Stimulated activated CD4-positive, alpha-beta T cell treated with anti-CD3 and anti-CD28 coated beads, Interleukin-4, amount 100 ng/mL, for 1 hour (primary cell): Measurements from ENCODE around the gene OPN4.
"Not testable (repeated sequence)": the region's sequence is repeated elsewhere in the genome, so short reads cannot be mapped to it uniquely, and the experiment has no call there.

ENCODE experiments used
- DNase-seq: peaks from one replicate; pipeline ENCODE4 v3.0.0-alpha.2; 2020

Gene OPN4

DNA sequence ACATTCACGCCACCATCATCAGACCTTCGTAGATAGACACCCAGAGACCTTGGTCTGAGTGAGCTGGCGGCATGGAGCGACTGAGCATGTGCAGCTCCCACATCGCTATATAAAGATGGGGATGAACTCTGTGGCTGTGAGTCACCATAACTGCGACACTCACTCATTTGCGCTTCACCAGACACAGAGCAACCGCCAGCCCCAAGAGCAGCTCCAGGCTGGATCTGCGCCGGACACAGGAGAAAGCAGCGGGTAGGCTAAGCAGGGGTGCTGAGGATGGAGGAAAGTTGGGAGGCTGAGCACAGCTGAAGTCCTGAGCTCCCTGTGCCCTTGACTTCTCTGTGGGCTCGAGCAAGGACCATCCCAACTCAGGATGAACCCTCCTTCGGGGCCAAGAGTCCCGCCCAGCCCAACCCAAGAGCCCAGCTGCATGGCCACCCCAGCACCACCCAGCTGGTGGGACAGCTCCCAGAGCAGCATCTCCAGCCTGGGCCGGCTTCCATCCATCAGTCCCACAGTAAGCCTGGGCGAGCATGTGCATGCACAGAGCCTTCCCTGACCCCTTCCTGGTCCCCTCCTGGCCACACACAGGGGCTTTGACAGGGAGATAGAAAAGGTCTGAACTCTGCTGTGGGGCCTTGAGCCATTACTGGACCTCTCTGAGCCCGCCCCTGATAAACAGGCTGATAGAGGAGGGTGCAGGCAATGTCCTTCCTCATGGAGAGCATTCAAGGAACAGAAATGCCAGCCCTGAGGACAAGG lies at the start of gene OPN4:
Gene OPN4 (plus strand): TSS at position 137 of the 762 bp plus-strand sequence. CDS start 237 bp downstream, at position 374.
- no peak for DNase-seq

- no peak for DNase-seq
These were observed 46.7 kb upstream of the OPN4 start for GRCh38 chr10:86607674-86608073.

DNA sequence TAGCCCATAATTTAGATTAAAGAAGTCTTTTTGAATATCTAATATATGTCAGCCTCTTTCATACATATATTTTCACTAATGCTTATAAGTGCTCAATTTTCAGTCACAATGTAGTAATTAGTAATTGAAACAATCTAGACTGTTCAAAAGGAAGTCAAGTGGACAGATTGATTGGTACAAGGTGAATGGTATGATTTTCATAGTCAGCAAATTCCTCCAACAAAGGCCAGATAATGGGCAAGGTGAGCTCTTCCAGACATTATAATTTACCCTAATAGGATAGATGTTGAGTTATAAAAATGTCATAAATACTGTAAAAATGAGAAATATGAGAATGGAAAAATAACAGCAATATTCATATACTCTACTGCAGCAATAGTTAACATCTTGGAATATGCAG lies 44.4 kb upstream of the OPN4 start:
- DNase-seq, result no peak

DNA sequence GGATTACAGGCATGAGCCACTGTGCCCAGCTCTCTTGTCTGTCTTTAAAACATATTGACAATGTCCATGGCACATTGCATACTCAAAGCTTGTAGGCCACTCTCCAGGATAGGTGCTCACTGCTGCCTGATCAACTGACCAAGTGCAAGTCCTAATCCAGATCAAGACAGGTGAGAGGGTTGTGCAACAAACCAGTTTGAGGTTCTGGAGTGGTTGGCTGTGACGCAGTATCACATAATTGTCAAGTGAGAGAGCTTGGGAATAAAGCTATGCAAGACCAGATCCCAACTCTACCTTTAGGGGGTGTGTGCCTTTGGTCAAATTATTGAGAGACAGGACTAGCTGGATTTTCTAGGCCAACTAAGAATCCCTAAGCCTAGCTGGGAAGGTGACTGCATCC lies 43.0 kb upstream of the OPN4 start:
- no peak for DNase-seq

- no peak for DNase-seq
These were observed 41.3 kb upstream of the OPN4 start for GRCh38 chr10:86613096-86613495.

- DNase-seq, result no peak
These were observed 40.4 kb upstream of the OPN4 start for GRCh38 chr10:86613905-86614304.

GRCh38 chr10:86614853-86615252 lies 39.5 kb upstream of the OPN4 start:
- DNase-seq, result no peak

GRCh38 chr10:86617278-86617677 lies 37.1 kb upstream of the OPN4 start:
- not testable (repeated sequence) for DNase-seq

DNA sequence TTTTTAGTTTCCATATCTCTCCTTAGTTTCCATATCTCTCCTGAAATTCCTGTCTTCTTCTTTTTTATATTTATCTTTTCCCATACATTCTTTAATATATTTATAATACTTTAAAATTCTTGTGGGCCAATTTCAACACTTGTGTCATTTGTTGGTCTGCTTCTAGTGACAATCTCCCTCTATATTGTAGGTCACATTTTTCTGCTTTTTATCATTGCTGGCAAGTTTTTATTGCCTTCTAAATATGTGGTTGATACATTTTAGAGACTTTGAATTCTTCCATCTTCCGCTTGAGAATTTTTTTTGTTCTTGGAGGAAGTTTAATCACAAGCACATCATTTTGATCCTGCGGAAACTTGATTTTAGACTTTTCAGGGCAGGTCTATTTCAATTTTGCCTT lies 26.0 kb upstream of the OPN4 start:
- DNase-seq, result no peak

DNA sequence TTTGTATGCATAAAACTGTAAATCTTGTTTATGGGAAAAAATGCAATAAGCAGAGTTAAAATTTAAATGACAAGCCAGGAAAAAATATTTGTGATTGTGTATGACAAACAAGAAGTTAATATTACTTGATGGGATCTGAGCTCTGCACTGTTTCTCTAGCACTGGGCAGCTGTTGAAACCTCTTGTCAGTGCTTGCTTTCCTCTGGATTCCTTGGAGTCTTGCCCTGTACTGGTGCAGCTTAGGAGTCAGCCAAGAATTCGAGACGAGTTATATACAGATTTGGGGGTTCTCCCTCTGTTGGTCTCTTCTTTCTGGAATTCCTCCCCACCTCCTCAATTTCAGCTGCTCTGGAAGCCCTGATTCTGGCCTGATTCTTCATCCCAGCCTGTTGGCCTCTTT lies 24.3 kb upstream of the OPN4 start:
- DNase-seq, result no peak

GRCh38 chr10:86632009-86632800 lies 22.1 kb upstream of the OPN4 start:
- DNase-seq, result no peak

GRCh38 chr10:86632951-86633350 lies 21.4 kb upstream of the OPN4 start:
- DNase-seq, result no peak

GRCh38 chr10:86635402-86635801 lies 18.9 kb upstream of the OPN4 start:
- no peak for DNase-seq

GRCh38 chr10:86636311-86636710 lies 18.0 kb upstream of the OPN4 start:
- DNase-seq, result no peak

DNA sequence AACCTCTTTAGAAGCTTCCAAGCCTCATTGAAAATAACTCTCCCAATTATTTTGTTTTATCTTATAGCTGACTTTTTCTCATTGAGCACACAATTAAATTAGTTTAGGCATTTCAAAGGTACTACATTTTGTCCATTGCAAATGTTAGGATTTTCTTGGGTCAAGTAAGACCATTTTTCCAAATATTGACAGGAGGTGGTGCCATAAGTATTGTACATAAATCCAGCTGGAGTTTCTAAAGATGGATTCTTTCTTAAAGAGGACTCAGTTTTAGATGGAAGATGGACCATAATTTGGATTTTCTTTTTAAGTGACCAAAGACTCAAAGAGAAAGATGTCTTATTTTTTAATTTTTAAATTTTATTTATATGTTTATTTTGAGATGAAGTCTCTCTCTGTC lies 12.3 kb upstream of the OPN4 start:
- DNase-seq, result no peak

DNA sequence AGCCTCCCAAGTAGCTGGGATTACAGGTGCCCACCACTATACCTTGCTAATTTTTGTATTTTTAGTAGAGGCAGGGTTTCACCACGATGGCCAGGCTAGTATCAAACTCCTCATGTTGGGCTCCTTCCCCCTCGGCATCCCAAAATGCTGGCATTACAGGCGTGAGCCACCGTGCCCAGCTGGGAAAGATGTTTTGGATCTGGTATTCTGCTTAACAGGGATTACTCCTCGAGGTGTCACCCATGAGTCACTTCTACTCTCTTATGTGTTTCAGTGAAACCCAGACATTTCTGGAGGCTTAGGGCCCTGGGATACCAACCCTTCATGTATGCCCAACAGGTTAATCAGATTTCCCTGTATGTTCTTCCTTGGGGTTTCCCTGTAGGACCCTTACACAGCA lies 11.8 kb upstream of the OPN4 start:
- no peak for DNase-seq

- no peak for DNase-seq
These were observed 10.1 kb upstream of the OPN4 start for GRCh38 chr10:86644152-86644793.

GRCh38 chr10:86644794-86645445 lies 9.4 kb upstream of the OPN4 start:
- DNase-seq, result no peak

DNA sequence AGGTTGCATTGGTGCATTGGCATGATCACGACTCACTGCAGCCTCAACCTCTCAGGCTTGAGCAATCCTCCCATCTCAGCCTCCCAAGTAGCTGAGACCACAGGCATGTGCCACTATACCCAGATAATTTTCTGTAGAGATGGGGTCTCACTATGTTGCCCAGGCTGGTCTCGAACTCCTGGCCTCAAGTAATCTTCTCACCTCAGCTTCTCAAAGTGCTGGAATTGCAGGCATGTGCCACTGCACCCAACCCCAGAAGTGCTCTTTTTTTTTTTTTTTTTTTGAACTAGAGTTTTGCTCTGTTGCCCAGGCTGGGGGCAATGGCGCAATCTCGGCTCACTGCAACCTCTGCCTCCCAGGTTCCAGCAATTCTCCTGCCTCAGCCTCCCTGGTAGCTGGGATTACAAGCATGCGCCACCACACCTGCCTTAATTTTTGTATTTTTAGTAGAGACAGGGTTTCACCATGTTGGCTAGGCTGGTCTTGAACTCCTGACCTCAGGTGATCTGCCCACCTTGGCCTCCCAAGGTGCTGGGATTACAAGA lies 8.7 kb upstream of the OPN4 start:
- not testable (repeated sequence) for DNase-seq

GRCh38 chr10:86646532-86646931 lies 7.8 kb upstream of the OPN4 start:
- no peak for DNase-seq

GRCh38 chr10:86646933-86647332 lies 7.4 kb upstream of the OPN4 start:
- no peak for DNase-seq

- DNase-seq, result no peak
These were observed 6.3 kb upstream of the OPN4 start for GRCh38 chr10:86647773-86648703.
